HFFc6 (cell line): Measurements from ENCODE around the gene SOD2. TPM values are rescaled to one million over a fixed set of nuclear protein-coding genes. Genes with fewer than 3 reads are reported as not detected.

ENCODE experiments used
- DNase-seq: peaks from one replicate; pipeline ENCODE4 v3.0.0-alpha.2; 2018
- H3K27ac Mint-ChIP-seq: 2 replicates; pipeline ENCODE4 v1.8.0; 2020; ENCODE audit warnings: mild to moderate bottlenecking, mixed read lengths
- H3K27me3 Mint-ChIP-seq: 2 replicates; pipeline ENCODE4 v1.8.0; 2021; ENCODE audit warnings: mild to moderate bottlenecking, moderate library complexity, mixed read lengths; ENCODE audit not compliant: insufficient read depth
- H3K36me3 Mint-ChIP-seq: 2 replicates; pipeline ENCODE4 v1.8.0; 2021; ENCODE audit warnings: low read depth, mixed read lengths
- H3K4me1 Mint-ChIP-seq: 2 replicates; pipeline ENCODE4 v1.8.0; 2020; ENCODE audit warnings: low read depth, mixed read lengths
- H3K4me3 Mint-ChIP-seq: 2 replicates; pipeline ENCODE4 v1.8.0; 2020; ENCODE audit warnings: mild to moderate bottlenecking, moderate library complexity, mixed read lengths
- H3K9me3 Mint-ChIP-seq: 2 replicates; pipeline ENCODE4 v1.8.0; 2020; ENCODE audit warnings: mild to moderate bottlenecking, mixed read lengths
- CTCF ChIP-seq: fragments of 200-600 bp; sonication (generic); IDR thresholded peaks from 2 replicates; pipeline ENCODE4 v1.5.0; 2021; ENCODE audit warnings: antibody characterized with exemption, mild to moderate bottlenecking
- total RNA-seq, 6 experiments: library from RNA; stranded (reverse); fragmentation: NEBNext Ultra II Directional; extraction: Animal tissue kit (Norgen Biotek cat#: 25700); gene quantifications; 2 replicates in 1 of 6; 3 replicates in 5 of 6; pipeline ENCODE4 v1.2.3, GENCODE V29; 2021

SOD2 gene
- total RNA-seq, 6 experiments from 2014 or later: 73.2 to 87.6 (median 75.3) TPM

GRCh38 chr6:159730332-159730676, 37.3 kb upstream of the SOD2 start:
- Mint-ChIP-seq H3K36me3 (peaks cover 28% of the 10 kb centered on the region), H3K4me3 (peak overlapping the region; percentile 95), H3K27me3 (peaks cover 3% of the 10 kb centered on the region; the same call in 1 of the 2 replicates), H3K4me1 (peaks cover 32% of the 10 kb centered on the region), H3K9me3 (no peaks in the 10 kb centered on the region), H3K27ac (no peak overlapping the region)
- TF ChIP-seq CTCF: no peak
- no peak for DNase-seq

- no peak for TF ChIP-seq CTCF
- no peak for DNase-seq
- Mint-ChIP-seq H3K4me3 (peak overlapping the region; percentile 95), H3K36me3 (peaks cover 28% of the 10 kb centered on the region), H3K27ac (peak overlapping the region; percentile 72), H3K4me1 (peaks cover 32% of the 10 kb centered on the region), H3K27me3 (peaks cover 3% of the 10 kb centered on the region; the same call in 1 of the 2 replicates), H3K9me3 (no peaks in the 10 kb centered on the region)
Observed at GRCh38 chr6:159729598-159730331, 36.7 kb upstream of the SOD2 start.

GRCh38 chr6:159728531-159728964, 35.5 kb upstream of the SOD2 start:
- H3K36me3 Mint-ChIP-seq: peaks cover 35% of the 10 kb centered on the region
- no peak for TF ChIP-seq CTCF
- H3K4me3 Mint-ChIP-seq: peak overlapping the region; percentile 95
- DNase-seq: no peak
- H3K27ac Mint-ChIP-seq: peak overlapping the region; percentile 89
- H3K9me3 Mint-ChIP-seq: no peaks in the 10 kb centered on the region
- H3K4me1 Mint-ChIP-seq: peaks cover 32% of the 10 kb centered on the region
- peaks cover 3% of the 10 kb centered on the region for H3K27me3 Mint-ChIP-seq

- peaks cover 3% of the 10 kb centered on the region for H3K27me3 Mint-ChIP-seq
- H3K4me3 Mint-ChIP-seq: peak overlapping the region; percentile 95
- peak; percentile 10 for DNase-seq
Observed at GRCh38 chr6:159727717-159728445, 34.8 kb upstream of the SOD2 start.

More at GRCh38 chr6:159727717-159728445, 34.8 kb upstream of the SOD2 start:
- H3K9me3 Mint-ChIP-seq: no peaks in the 10 kb centered on the region
- H3K27ac Mint-ChIP-seq: peak overlapping the region; percentile 89
- TF ChIP-seq CTCF: peak; percentile 14; the same call in 1 of the 2 replicates
- peaks cover 36% of the 10 kb centered on the region for H3K4me1 Mint-ChIP-seq
- H3K36me3 Mint-ChIP-seq: peaks cover 35% of the 10 kb centered on the region
